GM12878 (cell line): Measurements from ENCODE around the gene TMEM201. TPM values are rescaled to one million over a fixed set of nuclear protein-coding genes. Genes with fewer than 3 reads are reported as not detected.
"Not testable (repeated sequence)": the region's sequence is repeated elsewhere in the genome, so short reads cannot be mapped to it uniquely, and the experiment has no call there.

ENCODE experiments used
- ATAC-seq: fragments of 200-7000 bp; cut with Tn5 transposase; 3 replicates; pipeline ENCODE4 v1.9.1; 2020; ENCODE audit warnings: mild to moderate bottlenecking, moderate library complexity
- BruUV-seq: library from RNA; stranded (reverse); fragments of 400-500 nt; replicated peaks from 2 replicates; lab custom pipeline; 2021; lab: Mats Ljungman, UMichigan
- CTCF ChIA-PET: fragments of 300-600 bp; sonication (Branson Sonifier 250); formaldehyde crosslinking; extraction: SDS; loops from one replicate; lab custom pipeline; 2021; ENCODE audit warnings: inconsistent platforms; lab: Yijun Ruan, JAX
- POLR2A ChIA-PET: fragments of 350-600 bp; formaldehyde crosslinking; extraction: SDS; loops from one replicate; lab custom pipeline; 2021; ENCODE audit warnings: inconsistent platforms; lab: Charles Lee
- RAD21 ChIA-PET: fragments of 300-600 bp; sonication (Branson Sonifier 250); formaldehyde crosslinking; loops from one replicate; lab custom pipeline; 2023; ENCODE audit warnings: antibody characterized with exemption; ENCODE audit not compliant: unreplicated experiment; lab: Charles Lee
- SMC1A ChIA-PET: fragments of 300-600 bp; sonication (Branson Sonifier 250); formaldehyde crosslinking; loops from one replicate; lab custom pipeline; 2023; ENCODE audit not compliant: unreplicated experiment, uncharacterized antibody; lab: Charles Lee
- DNase-seq: peaks from one replicate; pipeline ENCODE4 v3.0.0-alpha.2; 2011; ENCODE audit warnings: low read depth, low spot score
- FAIRE-seq: peaks from 3 replicates; lab custom pipeline; 2011; peaks lifted over from hg19 to GRCh38; lab: Jason Lieb, UNC
- H2AFZ ChIP-seq: 2 replicates; pipeline ENCODE4 v1.6.0; 2011; ENCODE audit warnings: low read depth, low read length, control low read depth; ENCODE audit not compliant: control insufficient read depth
- H3K27ac ChIP-seq: 2 replicates; pipeline ENCODE4 v1.5.1; 2011; ENCODE audit warnings: control low read depth; ENCODE audit not compliant: control insufficient read depth, insufficient read depth
- H3K27me3 ChIP-seq, 2 experiments: replicated peaks in 1 of 2; 2 replicates each; pipeline versions ENCODE4 v1.6.0 to v1.6.1; 2011; ENCODE audit warnings: low read length in 1 of 2; ENCODE audit not compliant: control insufficient read depth in 2 of 2, insufficient read depth in 2 of 2
- H3K36me3 ChIP-seq, 2 experiments: 2 replicates each; pipeline ENCODE4 v1.5.1; 2011; ENCODE audit warnings: low read length in 1 of 2; ENCODE audit not compliant: control insufficient read depth in 2 of 2, insufficient read depth in 2 of 2
- H3K4me1 ChIP-seq: 2 replicates; pipeline ENCODE4 v1.6.1; 2011; ENCODE audit warnings: mild to moderate bottlenecking, low read length, moderate library complexity, mixed read lengths; ENCODE audit not compliant: control insufficient read depth, insufficient read depth
- H3K4me2 ChIP-seq: 2 replicates; pipeline ENCODE4 v1.6.0; 2011; ENCODE audit warnings: control low read depth; ENCODE audit not compliant: control insufficient read depth, insufficient read depth
- H3K4me3 ChIP-seq: fragments of 200-600 bp; sonication (generic); 2 replicates; pipeline ENCODE4 v1.5.1; 2016
- H3K79me2 ChIP-seq: 2 replicates; pipeline ENCODE4 v1.6.0; 2011; ENCODE audit warnings: low read length; ENCODE audit not compliant: control insufficient read depth, insufficient read depth
- H3K9ac ChIP-seq: 2 replicates; pipeline ENCODE4 v1.8.0; 2011; ENCODE audit warnings: low read length, control low read depth, mixed read lengths; ENCODE audit not compliant: control insufficient read depth, insufficient read depth
- H3K9me3 ChIP-seq: replicated peaks from 3 replicates; pipeline ENCODE4 v1.5.1; 2011; ENCODE audit warnings: mild to moderate bottlenecking, low read length; ENCODE audit not compliant: control insufficient read depth, insufficient read depth
- H4K20me1 ChIP-seq: 2 replicates; pipeline ENCODE4 v1.6.0; 2011; ENCODE audit not compliant: control insufficient read depth, insufficient read depth
- IKZF1 ChIP-seq: fragments of 450-650 bp; conservative IDR thresholded peaks from 2 replicates; pipeline ENCODE4 v1.6.1; 2017; ENCODE audit warnings: antibody characterized with exemption, mild to moderate bottlenecking
- PAX5 ChIP-seq: IDR thresholded peaks from 2 replicates; pipeline ENCODE4 v1.6.1; 2011; ENCODE audit warnings: low read depth, low read length, borderline replicate concordance
- PKNOX1 ChIP-seq: fragments of 450-650 bp; IDR thresholded peaks from 2 replicates; pipeline ENCODE4 v1.6.1; 2016; ENCODE audit warnings: mild to moderate bottlenecking
- POLR2AphosphoS5 ChIP-seq: IDR thresholded peaks from 2 replicates; pipeline ENCODE4 v1.6.1; 2011; ENCODE audit warnings: mild to moderate bottlenecking, low read length, inconsistent platforms
- WGBS: methylation state at CpG from one replicate; pipeline ENCODE4 v1.1.6; 2016; ENCODE audit warnings: low lambda C conversion rate; ENCODE audit not compliant: insufficient replicate concordance, insufficient coverage; ENCODE audit errors: missing lambda C conversion rate; 5-methylcytosine and 5-hydroxymethylcytosine counted together
- in situ Hi-C: fragments of 300-500 bp; cut with MboI; formaldehyde crosslinking; loops from 9 replicates; pipeline ENCODE4 v1.14.3; 2018; ENCODE audit warnings: mixed read lengths
- intact Hi-C: fragments of 100-400 bp; cut with micrococcal nuclease; formaldehyde crosslinking; loops from one replicate; pipeline ENCODE4 v1.14.2; 2022; ENCODE audit not compliant: unreplicated experiment
- polyA plus RNA-seq, 11 experiments: library from polyadenylated mRNA; depleted of rRNA in 4 of 11; unstranded in 6 of 11; stranded (reverse) in 5 of 11; fragments of >200 nt; fragmentation: Nextera tagmentation in 4 of 11; fragmentation: Illumina TruSeq in 1 of 11; extraction: Ambion mirVana in 4 of 11; extraction: Trizol in 1 of 11; gene quantifications; 1 replicate in 1 of 11; 2 replicates in 10 of 11; pipeline versions ENCODE4 v1.2.1 to v1.2.3, GENCODE V29; 2011 to 2016; ENCODE audit warnings: inconsistent platforms in 2 of 11, missing spikeins in 2 of 11, low read depth in 1 of 11
- total RNA-seq, 4 experiments: library from RNA; depleted of rRNA in 3 of 4; stranded (reverse); fragments of >200 nt in 3 of 4; fragmentation: Illumina TruSeq in 1 of 4; extraction: Trizol in 1 of 4; gene quantifications; 2 replicates each; pipeline versions ENCODE4 v1.2.1 to v1.2.3, GENCODE V29; 2013 to 2021

TMEM201 gene
- total and polyA plus RNA-seq, 10 of the 15 experiments (the other 5 are each of a cell fraction or from before 2014, with no cell fraction given), result 0.13 to 26.6 (median 6.1) TPM

- Histone ChIP-seq H3K4me2 (no peak overlapping the region), H3K27me3 (no peaks in the 10 kb centered on the region), H3K79me2 (no peaks in the 10 kb centered on the region; the same call in 1 of the 2 replicates), H3K27ac (no peak overlapping the region), H3K9me3 (no peaks in the 10 kb centered on the region), H3K4me3 (no peak overlapping the region), H4K20me1 (no peaks in the 10 kb centered on the region), H2AFZ (no peak overlapping the region), H3K4me1 (no peaks in the 10 kb centered on the region), H3K36me3 (peaks cover 8 to 11% of the 10 kb centered on the region in 2 experiments), H3K9ac (no peak overlapping the region)
- ChIA-PET CTCF (interaction anchor here (1.2 kb wide), 1 partner anchor 13 kb away, joined by 3 read pairs; no protein-coding TSS in a partner anchor), POLR2A (interaction anchor here (0.7 kb wide), 1 partner anchor 396 kb away, joined by 4 read pairs; no protein-coding TSS in a partner anchor), RAD21 (no interaction called here), SMC1A (interaction anchor here (0.9 kb wide), 1 partner anchor 19 kb away, joined by 3 read pairs; no protein-coding TSS in a partner anchor)
- intact Hi-C loops (no loop called here), in situ Hi-C loops (no loop called here)
- no TSS peak for BruUV-seq
- 50% methylated on average over 5 of the region's 5 CpGs for WGBS
- TF ChIP-seq PAX5 (no peak), POLR2AphosphoS5 (no peak), IKZF1 (no peak), PKNOX1 (no peak)
- DNase-seq (no peak), ATAC-seq (no peak), FAIRE-seq (no peak)
Measured at GRCh38 chr1:9559673-9560072, 29.0 kb upstream of the TMEM201 start.

- intact Hi-C loops, H3K27ac ChIP-seq, CTCF ChIA-PET, H3K4me2 ChIP-seq, H2AFZ ChIP-seq, H3K4me3 ChIP-seq, in situ Hi-C loops, DNase-seq, H3K9me3 ChIP-seq, FAIRE-seq, ATAC-seq, BruUV-seq, H3K27me3 ChIP-seq, H3K79me2 ChIP-seq, H4K20me1 ChIP-seq, H3K9ac ChIP-seq, H3K4me1 ChIP-seq, RAD21 ChIA-PET: not testable (repeated sequence)
- 2% methylated on average over 16 of the region's 17 CpGs for WGBS
- SMC1A ChIA-PET, result interaction anchor here (0.9 kb wide), 1 partner anchor 20 kb away, joined by 3 read pairs; no protein-coding TSS in a partner anchor
- POLR2A ChIA-PET, result interaction anchor here (0.7 kb wide), 1 partner anchor 396 kb away, joined by 4 read pairs; no protein-coding TSS in a partner anchor
- peaks cover 8 to 11% of the 10 kb centered on the region in 2 experiments for H3K36me3 ChIP-seq
Measured at GRCh38 chr1:9560090-9560489, 28.6 kb upstream of the TMEM201 start.
